ENCODE results near the gene TRIOBP.
"Not testable (repeated sequence)": the region's sequence is repeated elsewhere in the genome, so short reads cannot be mapped to it uniquely, and the experiment has no call there.

TRIOBP gene

DNA sequence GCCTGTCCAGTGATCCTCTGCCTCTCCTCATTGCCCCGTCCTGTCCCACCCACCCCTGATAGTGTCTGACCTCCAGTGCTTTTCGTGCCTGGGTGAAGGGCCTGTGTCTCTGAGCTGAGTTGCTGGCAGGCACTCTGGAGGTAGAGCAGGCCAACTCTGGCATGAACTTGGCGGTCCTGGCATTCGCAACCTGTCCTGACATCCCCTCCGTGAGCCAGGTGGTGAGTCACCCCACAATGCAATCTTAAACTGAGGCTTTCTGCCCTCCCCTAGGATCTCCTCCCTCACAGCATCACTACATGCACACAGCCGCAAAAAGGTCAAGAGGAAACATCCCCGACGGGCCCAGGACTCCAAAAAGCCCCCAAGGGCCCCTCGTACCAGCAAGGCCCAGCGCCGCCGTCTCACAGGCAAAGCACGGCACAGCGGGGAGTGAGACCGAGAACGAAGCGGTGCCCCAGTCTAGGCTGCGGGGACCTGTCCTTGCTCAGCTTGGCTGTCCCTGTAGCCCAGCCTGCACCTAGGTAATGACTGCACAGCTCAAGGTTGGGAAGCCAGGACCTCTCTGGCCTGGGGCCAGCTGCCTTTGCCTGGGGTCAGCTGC is 5.8 kb upstream of the TRIOBP start:
- DNase-seq, result no peak

DNA sequence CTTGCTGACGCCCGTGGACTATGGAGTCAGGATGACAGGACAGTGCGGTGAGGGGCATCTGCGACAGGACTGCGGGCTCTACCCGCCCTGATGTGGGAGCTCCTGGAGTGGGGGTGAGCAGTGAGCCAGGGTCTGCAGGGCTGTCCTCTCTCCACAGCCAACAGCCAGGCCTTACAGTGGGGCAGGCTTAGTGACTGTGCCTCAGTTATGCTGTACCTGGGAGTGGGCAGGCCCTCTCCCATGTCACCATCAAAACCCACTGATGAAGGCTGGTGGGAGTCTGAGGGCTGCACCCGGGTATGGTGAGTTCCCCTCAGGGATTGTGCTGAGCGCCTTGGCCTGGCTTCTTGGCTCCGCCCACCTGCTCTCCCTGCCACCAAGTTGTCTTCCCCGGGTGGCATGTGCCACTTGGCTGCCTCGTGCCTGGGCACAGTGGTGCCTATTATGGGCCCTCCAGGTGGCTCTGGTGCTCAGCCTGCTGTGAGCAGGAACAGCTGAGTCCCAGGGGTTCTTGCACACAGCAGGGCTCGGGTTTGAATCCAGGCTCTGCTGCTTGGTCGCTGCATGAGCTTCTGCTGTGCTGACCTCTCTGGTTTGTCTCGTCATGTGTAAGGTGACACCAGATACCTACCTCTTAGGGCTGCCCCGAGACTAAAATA is 4.1 kb upstream of the TRIOBP start:
- no peak for DNase-seq

DNA sequence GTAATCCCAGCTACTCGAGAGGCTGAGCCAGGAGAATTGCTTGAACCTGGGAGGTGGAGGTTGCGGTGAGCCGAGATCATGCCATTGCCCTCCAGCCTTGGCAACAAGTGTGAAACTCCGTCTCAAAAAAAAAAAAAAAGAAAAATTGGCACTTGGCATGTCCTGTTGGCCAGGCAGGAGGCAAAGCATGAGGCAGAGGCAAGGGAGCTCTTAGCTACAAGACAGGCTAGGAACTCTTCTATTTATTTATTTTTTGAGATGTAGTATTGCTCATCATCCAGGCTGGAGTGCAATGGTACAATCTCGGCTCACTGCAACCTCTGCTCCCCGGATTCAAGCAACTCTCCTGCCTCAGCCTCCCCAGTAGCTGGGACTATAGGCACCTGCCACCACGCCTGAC is 2.7 kb upstream of the TRIOBP start:
- DNase-seq, result not testable (repeated sequence)

DNA sequence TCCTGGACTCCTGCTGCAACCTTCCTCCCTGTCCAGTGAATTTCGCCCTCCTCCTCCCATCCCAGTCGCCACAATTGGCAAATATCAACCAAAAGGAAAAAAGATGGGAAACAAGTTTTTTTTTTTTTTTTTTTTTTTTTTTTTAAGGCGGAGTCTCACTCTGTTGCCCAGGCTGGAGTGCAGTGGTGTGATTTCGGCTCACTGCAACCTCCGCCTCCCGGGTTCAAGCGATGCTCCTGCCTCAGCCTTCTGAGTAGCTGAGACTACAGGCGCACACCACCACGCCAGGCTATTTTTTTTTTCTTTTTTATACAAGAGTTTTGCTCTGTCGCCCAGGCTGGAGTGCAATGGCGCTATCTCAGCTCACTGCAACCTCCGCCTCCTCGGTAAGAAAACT is 590 bp upstream of the TRIOBP start:
- DNase-seq, result not testable (repeated sequence)

DNA sequence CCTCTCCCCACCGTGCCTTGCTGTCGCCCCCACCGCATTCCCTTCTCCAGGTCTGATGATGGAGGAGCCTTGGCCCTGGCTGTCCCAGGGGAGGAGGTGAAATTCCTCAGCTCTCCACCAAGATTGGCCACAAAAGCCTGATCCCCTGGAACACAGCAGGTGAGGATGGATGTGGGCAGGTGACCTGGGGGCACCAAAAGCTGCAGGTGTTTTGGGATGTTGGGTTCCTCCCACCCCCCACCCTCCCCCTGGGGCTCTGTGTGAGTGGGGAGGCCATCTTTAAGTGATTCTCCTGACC is 639 bp downstream of the TRIOBP start:
- DNase-seq, result no peak

DNA sequence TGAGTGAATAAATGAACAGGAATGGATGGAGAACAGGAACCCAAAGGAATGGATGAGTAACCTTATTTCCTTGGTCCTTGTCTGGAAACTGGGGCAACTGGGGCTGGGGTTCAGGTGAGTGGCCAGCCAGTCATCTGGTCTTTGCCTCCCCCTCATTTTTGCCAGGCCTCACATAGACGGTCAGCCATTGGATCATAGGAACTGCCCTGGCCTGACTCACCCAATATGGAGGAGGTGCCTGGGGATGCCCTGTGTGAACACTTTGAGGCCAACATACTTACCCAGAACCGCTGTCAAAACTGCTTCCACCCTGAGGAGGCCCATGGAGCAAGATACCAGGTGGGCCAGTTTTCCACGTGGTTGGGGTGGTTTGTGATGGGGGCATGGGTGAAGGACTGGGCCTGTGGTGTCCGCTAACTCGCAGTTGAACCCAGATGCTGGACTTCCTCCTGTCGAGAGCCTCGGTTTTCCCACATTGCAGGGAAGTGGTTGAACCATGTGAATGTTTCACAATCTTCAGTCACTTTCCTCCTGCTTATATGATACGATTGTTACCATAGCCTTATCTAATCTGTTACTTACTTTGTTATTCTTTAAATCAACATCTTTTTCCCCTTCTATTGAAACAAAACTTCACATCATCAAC is 4.4 kb downstream of the TRIOBP start:
- DNase-seq, result no peak

- no peak for DNase-seq
Measured at GRCh38 chr22:37703906-37704305, 7.1 kb downstream of the TRIOBP start.

GRCh38 chr22:37704645-37705044 is 7.8 kb downstream of the TRIOBP start:
- no peak for DNase-seq

GRCh38 chr22:37705205-37705604 is 8.4 kb downstream of the TRIOBP start:
- DNase-seq, result no peak

DNA sequence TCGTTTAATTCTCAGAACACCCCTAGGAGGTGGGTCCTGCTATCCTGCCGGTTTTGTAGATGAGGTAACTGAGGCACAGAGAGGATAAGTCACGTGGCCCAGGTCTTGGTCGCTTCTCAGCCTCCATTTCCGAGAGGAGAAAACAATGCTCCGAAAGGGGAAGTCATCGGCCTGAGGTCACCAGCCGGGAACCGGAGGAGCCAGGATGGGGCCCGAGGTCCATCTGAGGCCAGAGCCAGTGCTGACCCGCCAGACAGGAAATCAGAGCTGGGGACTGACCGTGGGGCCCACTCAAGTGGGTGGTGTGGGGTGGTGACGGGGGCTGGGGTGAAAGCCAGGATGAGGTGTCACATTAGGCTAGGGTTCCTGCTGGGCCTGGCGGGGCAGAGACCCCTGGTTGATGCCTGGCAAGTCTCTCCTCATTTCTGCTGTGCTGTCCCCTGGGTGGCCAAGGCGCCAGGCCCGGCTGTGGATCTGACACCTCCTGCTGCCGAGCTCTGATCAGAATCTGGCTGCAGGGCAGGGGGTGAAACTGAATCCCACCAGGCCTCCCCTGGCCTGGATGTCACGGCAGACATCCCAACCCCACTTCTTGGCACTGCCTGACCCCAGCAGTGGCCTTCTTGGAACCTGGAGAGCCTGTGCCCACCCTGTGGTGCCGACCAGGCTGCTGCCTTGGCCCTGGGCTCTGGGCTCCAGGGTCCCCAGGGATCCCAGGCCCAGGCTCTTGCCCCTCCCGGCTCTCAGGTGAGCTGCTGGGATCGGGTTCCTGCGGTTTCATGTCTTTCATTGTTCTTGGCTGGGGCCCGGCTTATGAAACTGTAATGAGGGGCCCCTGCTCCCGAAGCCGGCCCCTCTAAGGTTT is 12.0 kb downstream of the TRIOBP start:
- DNase-seq, result no peak

- no peak for DNase-seq
Measured at GRCh38 chr22:37709445-37709765, 12.6 kb downstream of the TRIOBP start.

DNA sequence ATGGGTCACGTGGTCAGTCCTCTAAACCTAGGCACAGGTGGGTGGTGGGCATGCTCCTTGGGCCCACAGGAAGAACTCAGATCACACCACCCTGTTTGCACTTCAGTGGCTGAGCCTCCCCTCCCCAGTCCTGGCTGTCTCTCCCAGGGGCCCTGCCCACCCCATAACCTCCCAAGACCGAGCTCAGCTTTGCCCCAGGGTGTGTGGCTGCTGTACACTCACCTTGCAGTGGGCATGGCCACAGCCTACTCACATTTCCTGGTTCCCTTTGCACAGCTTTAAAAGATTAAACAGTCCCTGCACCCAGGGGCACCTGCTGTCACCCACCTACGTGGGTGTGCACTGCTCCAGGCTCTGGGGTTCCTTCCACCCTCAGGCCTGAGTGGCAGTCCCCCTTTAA is 13.8 kb downstream of the TRIOBP start:
- DNase-seq, result no peak

GRCh38 chr22:37711490-37711889 is 14.6 kb downstream of the TRIOBP start:
- no peak for DNase-seq

DNA sequence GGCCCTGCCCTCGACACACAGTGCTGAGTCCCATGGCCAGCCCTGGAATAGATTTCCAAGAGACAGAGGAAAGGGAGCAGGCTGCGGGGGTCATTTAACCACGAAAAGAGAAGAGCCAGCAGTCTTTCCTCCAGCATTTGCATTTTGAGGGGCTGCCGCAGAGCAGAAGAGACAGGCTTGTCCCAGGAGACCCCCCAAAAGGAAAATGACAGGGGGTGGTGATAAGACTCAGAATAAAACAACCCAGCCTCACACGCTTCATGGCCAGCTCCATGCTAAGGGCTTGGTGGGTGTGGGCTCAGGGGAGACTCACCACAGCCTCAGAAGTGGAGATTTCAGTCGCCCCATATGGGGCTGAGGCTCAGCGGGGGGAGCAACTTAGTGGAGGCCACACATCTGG is 16.9 kb downstream of the TRIOBP start:
- DNase-seq, result no peak

- DNase-seq, result no peak
Measured at GRCh38 chr22:37714634-37715033, 17.8 kb downstream of the TRIOBP start.

GRCh38 chr22:37715760-37716159 is 18.9 kb downstream of the TRIOBP start:
- DNase-seq, result no peak

- no peak for DNase-seq
Measured at GRCh38 chr22:37716708-37717107, 19.9 kb downstream of the TRIOBP start.

- DNase-seq, result not testable (repeated sequence)
Measured at GRCh38 chr22:37717235-37717634, 20.4 kb downstream of the TRIOBP start.

GRCh38 chr22:37717746-37718305 is 21.0 kb downstream of the TRIOBP start:
- DNase-seq, result not testable (repeated sequence)

DNA sequence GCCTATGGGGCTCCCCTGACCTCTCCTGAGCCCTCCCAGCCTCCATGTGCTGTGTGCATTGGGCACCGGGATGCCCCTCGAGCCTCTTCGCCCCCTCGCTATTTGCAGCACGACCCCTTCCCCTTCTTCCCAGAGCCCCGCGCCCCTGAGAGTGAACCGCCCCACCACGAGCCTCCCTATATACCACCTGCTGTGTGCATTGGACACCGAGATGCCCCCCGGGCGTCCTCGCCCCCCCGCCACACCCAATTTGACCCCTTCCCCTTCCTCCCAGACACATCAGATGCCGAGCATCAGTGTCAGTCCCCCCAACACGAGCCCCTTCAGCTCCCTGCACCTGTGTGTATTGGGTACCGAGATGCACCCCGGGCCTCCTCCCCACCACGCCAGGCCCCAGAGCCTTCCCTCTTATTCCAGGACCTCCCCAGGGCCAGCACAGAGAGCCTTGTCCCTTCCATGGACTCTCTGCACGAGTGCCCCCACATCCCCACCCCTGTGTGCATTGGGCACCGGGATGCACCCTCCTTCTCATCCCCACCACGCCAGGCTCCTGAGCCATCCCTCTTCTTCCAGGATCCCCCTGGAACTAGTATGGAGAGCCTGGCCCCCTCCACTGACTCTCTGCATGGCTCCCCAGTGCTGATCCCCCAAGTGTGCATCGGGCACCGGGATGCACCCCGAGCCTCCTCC is 28.8 kb downstream of the TRIOBP start:
- DNase-seq, result no peak

DNA sequence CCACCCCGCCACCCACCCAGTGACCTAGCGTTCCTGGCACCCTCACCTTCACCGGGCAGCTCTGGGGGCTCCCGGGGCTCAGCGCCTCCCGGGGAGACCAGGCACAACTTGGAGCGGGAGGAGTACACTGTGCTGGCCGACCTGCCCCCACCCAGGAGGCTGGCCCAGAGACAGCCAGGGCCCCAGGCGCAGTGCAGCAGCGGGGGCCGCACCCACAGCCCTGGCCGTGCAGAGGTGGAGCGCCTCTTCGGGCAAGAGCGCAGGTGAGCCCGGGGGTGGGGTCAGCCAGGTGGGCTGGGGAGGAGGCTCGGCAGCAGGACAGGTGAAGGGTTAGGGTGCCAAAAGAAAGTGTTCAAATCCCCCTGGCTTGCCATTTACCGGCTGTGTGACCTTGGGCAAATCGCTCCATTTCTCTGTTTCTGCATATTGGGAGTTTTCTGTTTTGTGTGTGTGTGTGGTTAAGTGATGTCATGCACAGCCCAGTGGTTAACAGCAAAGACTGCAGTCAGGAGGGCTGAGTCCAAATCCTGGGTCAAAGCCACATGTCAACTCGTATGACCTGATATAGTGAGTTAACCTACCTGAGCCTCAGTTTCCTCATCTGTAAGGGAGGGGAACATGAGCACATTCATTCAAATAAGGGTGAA is 29.5 kb downstream of the TRIOBP start:
- DNase-seq, result no peak

GRCh38 chr22:37728620-37729019 is 31.8 kb downstream of the TRIOBP start:
- DNase-seq, result no peak

All from NCI-H2081 (cell line).